Tibial nerve (tissue), 4 donors: ENCODE data around the gene IL27RA. TPM values are rescaled to one million over a fixed set of nuclear protein-coding genes. Genes with fewer than 3 reads are reported as not detected.
A peak's percentile ranks its signal among the peaks of the same experiment; 100 is the strongest.
"Not testable (repeated sequence)": the region's sequence is repeated elsewhere in the genome, so short reads cannot be mapped to it uniquely, and the experiment has no call there.

ENCODE experiments used
- DNase-seq, 2 donors: peaks; one replicate each; pipeline ENCODE4 v3.0.0-alpha.2; 2019; ENCODE audit warnings: low spot score in 2 of 2
- H3K27ac ChIP-seq, 4 donors: fragments of 200-600 bp; sonication (generic) in 3 of 4; one replicate each; pipeline ENCODE4 v1.5.1; 2017 to 2019; ENCODE audit warnings: mild to moderate bottlenecking in 1 of 4
- H3K27me3 ChIP-seq, 2 donors: fragments of 200-600 bp; sonication (generic) in 1 of 2; one replicate each; pipeline versions ENCODE4 v1.5.1 to v1.6.0; 2017 to 2019
- H3K36me3 ChIP-seq, 3 donors: fragments of 200-600 bp; sonication (generic); one replicate each; pipeline ENCODE4 v1.5.1; 2018 to 2019
- H3K4me1 ChIP-seq, 4 donors: fragments of 200-600 bp; sonication (generic) in 3 of 4; one replicate each; pipeline ENCODE4 v1.5.1; 2017 to 2019
- H3K4me3 ChIP-seq, 4 donors: fragments of 200-600 bp; sonication (generic) in 3 of 4; one replicate each; pipeline ENCODE4 v1.5.1; 2017 to 2019; ENCODE audit warnings: mild to moderate bottlenecking in 1 of 4, moderate library complexity in 1 of 4
- H3K9me3 ChIP-seq, 4 donors: fragments of 200-600 bp; sonication (generic) in 3 of 4; one replicate each; pipeline ENCODE4 v1.5.1; 2017 to 2019
- EP300 ChIP-seq, 2 donors: sonication (generic); formaldehyde crosslinking; IDR thresholded peaks; one replicate each; pipeline ENCODE4 v1.6.1; 2017; ENCODE audit warnings: antibody characterized with exemption in 2 of 2, mild to moderate bottlenecking in 1 of 2
- POLR2A ChIP-seq, 2 donors: fragments of 450-650 bp; IDR thresholded peaks; one replicate each; pipeline ENCODE4 v1.6.1; 2017; ENCODE audit warnings: antibody characterized with exemption in 2 of 2, mild to moderate bottlenecking in 2 of 2, moderate library complexity in 2 of 2
- WGBS, 2 donors: methylation state at CpG; one replicate each; pipeline ENCODE4 v1.1.5; 2018; 5-methylcytosine and 5-hydroxymethylcytosine counted together
- total RNA-seq, 4 donors: library from RNA; depleted of rRNA; stranded (reverse); fragments of >200 nt; gene quantifications; one replicate each; pipeline ENCODE4 v1.1.0, GENCODE V29; 2016
- TF ChIP-seq, protein P1 (sequence below), 5 experiments: fragments of 200-600 bp in 3 of 5; fragments of 450-650 bp in 2 of 5; sonication (generic) in 3 of 5; IDR thresholded peaks; one replicate each; pipeline ENCODE4 v1.5.1; 2016 to 2019; ENCODE audit warnings: antibody characterized with exemption in 5 of 5, mild to moderate bottlenecking in 3 of 5, moderate library complexity in 2 of 5

Gene IL27RA
- total RNA-seq, 4 donors from 2014 or later = 2.4 to 3.5 (median 3.0) TPM

DNA sequence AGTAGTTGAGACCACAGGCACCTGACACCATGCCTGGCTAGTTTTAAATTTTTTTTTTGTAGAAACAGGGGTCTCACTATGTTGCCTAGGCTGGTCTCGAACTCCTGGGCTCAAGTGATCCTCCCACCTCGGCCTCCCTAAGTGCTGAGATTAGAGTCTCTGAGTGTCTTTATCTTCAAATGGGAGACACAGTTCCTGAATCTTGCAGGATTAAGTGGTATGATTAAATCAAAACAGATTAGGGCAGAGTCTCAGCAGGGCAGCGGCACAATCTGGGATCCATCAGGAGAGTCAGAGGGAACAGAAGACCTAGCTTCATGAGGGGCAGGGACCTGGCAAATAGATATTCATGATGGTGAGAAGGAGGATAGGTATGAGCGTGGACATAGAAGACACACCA lies 2.7 kb upstream of the IL27RA start:
- peaks cover 0 to 34% of the 10 kb centered on the region in 2 donors for H3K27me3 ChIP-seq
- WGBS, 2 donors = 73 to 83% methylated on average over 4 of the region's 4 CpGs
- peaks cover 0 to 18% (median 8%) of the 10 kb centered on the region in 4 donors for H3K4me1 ChIP-seq
- H3K4me3 ChIP-seq = no peak overlapping the region
- H3K36me3 ChIP-seq = no peaks in the 10 kb centered on the region
- DNase-seq = no peak
- no peak for TF ChIP-seq EP300 (IDR thresholded peaks at IDR 0.05)
- TF ChIP-seq, protein P1, sequence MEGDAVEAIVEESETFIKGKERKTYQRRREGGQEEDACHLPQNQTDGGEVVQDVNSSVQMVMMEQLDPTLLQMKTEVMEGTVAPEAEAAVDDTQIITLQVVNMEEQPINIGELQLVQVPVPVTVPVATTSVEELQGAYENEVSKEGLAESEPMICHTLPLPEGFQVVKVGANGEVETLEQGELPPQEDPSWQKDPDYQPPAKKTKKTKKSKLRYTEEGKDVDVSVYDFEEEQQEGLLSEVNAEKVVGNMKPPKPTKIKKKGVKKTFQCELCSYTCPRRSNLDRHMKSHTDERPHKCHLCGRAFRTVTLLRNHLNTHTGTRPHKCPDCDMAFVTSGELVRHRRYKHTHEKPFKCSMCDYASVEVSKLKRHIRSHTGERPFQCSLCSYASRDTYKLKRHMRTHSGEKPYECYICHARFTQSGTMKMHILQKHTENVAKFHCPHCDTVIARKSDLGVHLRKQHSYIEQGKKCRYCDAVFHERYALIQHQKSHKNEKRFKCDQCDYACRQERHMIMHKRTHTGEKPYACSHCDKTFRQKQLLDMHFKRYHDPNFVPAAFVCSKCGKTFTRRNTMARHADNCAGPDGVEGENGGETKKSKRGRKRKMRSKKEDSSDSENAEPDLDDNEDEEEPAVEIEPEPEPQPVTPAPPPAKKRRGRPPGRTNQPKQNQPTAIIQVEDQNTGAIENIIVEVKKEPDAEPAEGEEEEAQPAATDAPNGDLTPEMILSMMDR (IDR thresholded peaks at IDR 0.05) = no peak
- TF ChIP-seq POLR2A (IDR thresholded peaks at IDR 0.05) = no peak
- H3K9me3 ChIP-seq = no peaks in the 10 kb centered on the region
- H3K27ac ChIP-seq = no peak overlapping the region

DNA sequence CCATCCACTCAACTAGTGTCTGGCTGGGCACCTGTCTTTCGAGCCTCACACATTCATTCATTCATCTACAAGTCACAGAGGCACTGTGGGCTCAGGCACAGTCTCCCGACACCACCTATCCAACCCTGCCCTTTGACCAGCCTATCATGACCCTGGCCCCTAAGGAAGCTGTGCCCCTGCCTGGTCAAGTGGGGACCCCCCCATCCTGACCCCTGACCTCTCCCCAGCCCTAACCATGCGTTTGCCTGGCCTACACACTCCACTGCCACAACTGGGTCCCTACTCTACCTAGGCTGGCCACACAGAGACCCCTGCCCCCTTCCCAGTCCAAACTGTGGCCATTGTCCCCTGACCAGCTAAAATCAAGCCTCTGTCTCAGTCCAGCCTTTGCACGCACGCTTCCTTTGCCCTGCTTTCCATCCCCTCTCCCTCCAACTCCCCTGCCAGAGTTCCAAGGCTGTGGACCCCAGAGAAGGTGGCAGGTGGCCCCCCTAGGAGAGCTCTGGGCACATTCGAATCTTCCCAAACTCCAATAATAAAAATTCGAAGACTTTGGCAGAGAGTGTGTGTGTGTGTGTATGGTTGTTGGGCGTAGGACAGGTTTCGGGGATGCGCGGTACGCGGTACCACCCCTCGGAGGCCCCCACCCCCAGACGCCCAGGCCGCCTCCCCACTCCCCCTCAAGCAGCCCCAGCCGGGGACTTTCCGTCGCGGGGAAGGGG lies 404 bp upstream of the IL27RA start:
- peak overlapping the region in 3 of 4 donors; percentile 52 to 86 (median 78) for H3K27ac ChIP-seq

DNA sequence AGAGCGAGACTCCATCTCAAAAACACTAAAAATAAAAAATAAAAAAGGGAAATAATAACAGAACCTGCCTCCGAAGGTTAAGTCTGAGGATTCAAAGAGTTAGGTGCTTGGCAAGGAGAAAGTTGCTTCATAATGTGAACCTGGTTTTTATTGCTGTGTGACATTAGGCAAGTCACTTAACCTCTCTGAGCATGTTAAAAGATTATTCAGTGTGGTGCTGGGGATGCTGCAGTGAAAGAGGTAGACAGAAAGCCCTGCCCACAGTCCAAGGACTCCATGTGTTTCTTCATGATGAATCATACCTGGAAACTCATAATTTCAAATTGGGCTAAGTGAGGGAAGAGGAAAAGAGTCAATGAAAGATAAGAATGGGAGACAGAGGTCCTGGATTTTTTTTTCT lies 2.4 kb downstream of the IL27RA start:
- TF ChIP-seq, protein P1 (IDR thresholded peaks at IDR 0.05) = no peak
- TF ChIP-seq POLR2A (IDR thresholded peaks at IDR 0.05) = no peak
- no peak for TF ChIP-seq EP300 (IDR thresholded peaks at IDR 0.05)
- WGBS, 2 donors = 87 to 96% methylated on average over 2 of the region's 2 CpGs
- Histone ChIP-seq H3K27ac (no peak overlapping the region), H3K4me3 (no peak overlapping the region), H3K9me3 (no peaks in the 10 kb centered on the region), H3K36me3 (no peaks in the 10 kb centered on the region), H3K27me3 (peaks cover 0 to 19% of the 10 kb centered on the region in 2 donors), H3K4me1 (peaks cover 0 to 16% (median 8%) of the 10 kb centered on the region in 4 donors)
- DNase-seq = no peak

More for the DNA sequence above, 404 bp upstream of the IL27RA start:
- no peaks in the 10 kb centered on the region for H3K9me3 ChIP-seq
- 20 to 21% methylated on average over 16 to 17 of the region's 20 CpGs for WGBS, 2 donors
- TF ChIP-seq POLR2A (IDR thresholded peaks at IDR 0.05) = no peak
- no peak for TF ChIP-seq EP300 (IDR thresholded peaks at IDR 0.05)
- TF ChIP-seq, protein P1 (IDR thresholded peaks at IDR 0.05) = no peak
- no peak for DNase-seq
- peaks cover 0 to 34% of the 10 kb centered on the region in 2 donors for H3K27me3 ChIP-seq
- H3K4me1 ChIP-seq = peaks cover 0 to 16% (median 8%) of the 10 kb centered on the region in 4 donors
- peak overlapping the region; percentile 38 to 66 (median 60) for H3K4me3 ChIP-seq
- H3K36me3 ChIP-seq = no peaks in the 10 kb centered on the region

- DNase-seq, H3K27ac ChIP-seq, H3K36me3 ChIP-seq, H3K9me3 ChIP-seq, H3K4me3 ChIP-seq: not testable (repeated sequence)
- H3K27me3 ChIP-seq = peaks cover 0 to 19% of the 10 kb centered on the region in 2 donors
- WGBS, 2 donors = 87 to 89% methylated on average over 12 of the region's 12 CpGs
- H3K4me1 ChIP-seq = peaks cover 0 to 16% (median 8%) of the 10 kb centered on the region in 4 donors
Observed at GRCh38 chr19:14035159-14035558, 3.6 kb downstream of the IL27RA start.

- Histone ChIP-seq H3K4me1 (peaks cover 0 to 16% (median 8%) of the 10 kb centered on the region in 4 donors), H3K4me3 (no peak overlapping the region), H3K27me3 (peaks cover 0 to 17% of the 10 kb centered on the region in 2 donors), H3K9me3 (no peaks in the 10 kb centered on the region), H3K27ac (no peak overlapping the region), H3K36me3 (no peaks in the 10 kb centered on the region)
- WGBS, 2 donors = 70 to 73% methylated on average over 7 of the region's 7 CpGs
- no peak for DNase-seq
- no peak for TF ChIP-seq POLR2A (IDR thresholded peaks at IDR 0.05)
- TF ChIP-seq, protein P1 (IDR thresholded peaks at IDR 0.05) = no peak
- no peak for TF ChIP-seq EP300 (IDR thresholded peaks at IDR 0.05)
Observed at GRCh38 chr19:14035706-14036105, 4.1 kb downstream of the IL27RA start.
